NB4 (cell line): Measurements from ENCODE around the gene CRTAC1.

Experiments used
- DNase-seq: peaks from one replicate; pipeline ENCODE4 v3.0.0; 2010; ENCODE audit warnings: low read depth
- H3K4me3 ChIP-seq: one replicate; pipeline ENCODE4 v1.5.1; 2011; ENCODE audit warnings: mild to moderate bottlenecking, low read depth, low read length, moderate library complexity
- MYC ChIP-seq: IDR thresholded peaks from 2 replicates; pipeline ENCODE4 v1.6.1; 2011; ENCODE audit warnings: low read depth, low read length
- POLR2A ChIP-seq: IDR thresholded peaks from 2 replicates; pipeline ENCODE4 v1.6.1; 2011; ENCODE audit warnings: mild to moderate bottlenecking; ENCODE audit not compliant: insufficient read length; ENCODE audit errors: extremely low read depth
- TF ChIP-seq, protein P1 (sequence below): IDR thresholded peaks from one replicate; pipeline ENCODE4 v1.5.1; 2012; ENCODE audit warnings: low read depth, low read length
- TF ChIP-seq, protein P2 (sequence below): IDR thresholded peaks from 2 replicates; pipeline ENCODE4 v1.6.1; 2011; ENCODE audit warnings: low read depth, low read length

CRTAC1 gene

DNA sequence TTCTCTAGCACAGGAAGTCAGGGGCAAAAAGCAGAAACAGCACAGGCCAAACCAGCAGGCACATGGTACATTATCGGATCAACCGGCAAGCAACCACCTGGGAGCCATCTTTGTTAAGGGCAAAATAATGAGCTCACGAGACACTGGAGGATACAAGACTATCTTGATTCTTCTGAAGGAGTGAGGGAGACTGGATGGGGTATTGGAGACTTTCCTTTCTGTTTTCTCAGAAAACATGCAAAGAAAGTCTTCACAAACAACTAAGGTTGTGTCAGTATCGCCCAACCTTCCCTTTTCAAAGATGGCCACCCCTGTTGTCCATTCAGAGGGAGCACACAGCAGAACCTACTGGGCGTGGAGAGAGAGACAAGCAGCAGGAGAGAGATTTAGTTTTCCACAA is 151.2 kb downstream of the CRTAC1 start:
- H3K4me3 ChIP-seq: no peak overlapping the region
- DNase-seq: no peak
- TF ChIP-seq, protein P1, sequence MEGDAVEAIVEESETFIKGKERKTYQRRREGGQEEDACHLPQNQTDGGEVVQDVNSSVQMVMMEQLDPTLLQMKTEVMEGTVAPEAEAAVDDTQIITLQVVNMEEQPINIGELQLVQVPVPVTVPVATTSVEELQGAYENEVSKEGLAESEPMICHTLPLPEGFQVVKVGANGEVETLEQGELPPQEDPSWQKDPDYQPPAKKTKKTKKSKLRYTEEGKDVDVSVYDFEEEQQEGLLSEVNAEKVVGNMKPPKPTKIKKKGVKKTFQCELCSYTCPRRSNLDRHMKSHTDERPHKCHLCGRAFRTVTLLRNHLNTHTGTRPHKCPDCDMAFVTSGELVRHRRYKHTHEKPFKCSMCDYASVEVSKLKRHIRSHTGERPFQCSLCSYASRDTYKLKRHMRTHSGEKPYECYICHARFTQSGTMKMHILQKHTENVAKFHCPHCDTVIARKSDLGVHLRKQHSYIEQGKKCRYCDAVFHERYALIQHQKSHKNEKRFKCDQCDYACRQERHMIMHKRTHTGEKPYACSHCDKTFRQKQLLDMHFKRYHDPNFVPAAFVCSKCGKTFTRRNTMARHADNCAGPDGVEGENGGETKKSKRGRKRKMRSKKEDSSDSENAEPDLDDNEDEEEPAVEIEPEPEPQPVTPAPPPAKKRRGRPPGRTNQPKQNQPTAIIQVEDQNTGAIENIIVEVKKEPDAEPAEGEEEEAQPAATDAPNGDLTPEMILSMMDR: no peak
- TF ChIP-seq POLR2A (no peak), MYC (no peak)
- TF ChIP-seq, protein P2, sequence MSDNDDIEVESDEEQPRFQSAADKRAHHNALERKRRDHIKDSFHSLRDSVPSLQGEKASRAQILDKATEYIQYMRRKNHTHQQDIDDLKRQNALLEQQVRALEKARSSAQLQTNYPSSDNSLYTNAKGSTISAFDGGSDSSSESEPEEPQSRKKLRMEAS: no peak

DNA sequence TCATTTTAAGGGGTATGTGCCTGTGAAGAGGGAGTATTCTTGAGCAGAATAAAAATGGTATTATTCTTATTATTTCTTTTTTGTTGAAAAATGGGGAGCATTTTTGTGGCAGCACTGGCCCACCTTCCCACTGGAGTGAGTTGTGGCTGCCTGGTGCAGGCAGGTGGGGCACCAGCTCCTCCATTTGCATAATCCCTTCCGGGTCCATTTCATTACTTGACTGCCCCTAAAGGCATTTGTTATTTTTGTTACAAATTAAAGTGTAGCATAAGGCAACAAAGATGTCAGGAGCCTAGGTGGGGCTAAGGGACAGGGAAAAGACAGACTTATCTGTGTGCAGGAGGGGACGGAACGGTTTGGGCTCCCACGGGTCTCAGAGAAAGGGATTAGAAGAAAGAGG is 154.0 kb downstream of the CRTAC1 start:
- H3K4me3 ChIP-seq: no peak overlapping the region
- TF ChIP-seq MYC (no peak), POLR2A (no peak)
- TF ChIP-seq, protein P1: no peak
- TF ChIP-seq, protein P2: no peak
- DNase-seq: no peak

DNA sequence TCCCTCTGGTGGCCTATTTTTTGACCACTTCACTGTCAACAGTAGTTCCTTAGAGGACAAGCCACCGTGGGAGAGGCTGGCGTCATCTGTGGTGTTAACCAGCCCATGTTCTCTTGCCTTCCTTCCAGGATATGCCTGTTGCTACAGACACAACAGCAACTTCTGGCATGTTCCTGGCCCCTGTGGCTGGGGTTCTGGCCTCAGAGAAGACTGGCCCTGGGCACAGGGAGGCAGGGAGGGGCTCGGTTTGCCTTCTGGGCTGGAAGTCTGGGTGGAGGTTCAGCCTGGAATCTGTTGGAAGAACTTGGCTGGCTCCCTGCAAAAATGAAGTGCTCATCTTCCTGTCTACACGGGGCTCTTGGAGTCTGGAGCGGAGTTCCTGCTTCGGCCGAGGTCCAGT is 155.0 kb downstream of the CRTAC1 start:
- DNase-seq: no peak
- TF ChIP-seq POLR2A: no peak
- no peak for TF ChIP-seq MYC
- TF ChIP-seq, protein P1: no peak
- TF ChIP-seq, protein P2: no peak
- no peak overlapping the region for H3K4me3 ChIP-seq

DNA sequence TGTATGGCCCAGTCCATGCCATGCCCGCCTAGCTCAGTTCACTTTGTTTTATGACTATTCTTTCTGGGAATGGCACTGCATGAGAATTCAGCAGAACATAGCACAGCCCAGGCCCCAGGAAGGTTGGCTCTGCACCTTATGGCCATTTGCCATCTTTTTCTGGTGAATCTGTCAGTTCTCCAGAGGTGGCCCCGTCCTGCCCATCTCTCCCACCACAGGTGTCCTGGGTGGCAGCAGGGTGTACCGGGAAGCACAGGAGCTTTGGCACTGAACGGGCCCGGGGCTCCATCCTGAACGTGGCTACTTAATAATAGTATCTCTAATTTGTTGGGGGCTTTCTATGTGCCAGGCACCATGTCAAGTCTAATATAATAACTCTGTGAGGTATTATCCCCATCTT is 156.1 kb downstream of the CRTAC1 start:
- no peak for DNase-seq
- no peak for TF ChIP-seq POLR2A
- TF ChIP-seq, protein P2: no peak
- TF ChIP-seq, protein P1: no peak
- TF ChIP-seq MYC: no peak
- no peak overlapping the region for H3K4me3 ChIP-seq

DNA sequence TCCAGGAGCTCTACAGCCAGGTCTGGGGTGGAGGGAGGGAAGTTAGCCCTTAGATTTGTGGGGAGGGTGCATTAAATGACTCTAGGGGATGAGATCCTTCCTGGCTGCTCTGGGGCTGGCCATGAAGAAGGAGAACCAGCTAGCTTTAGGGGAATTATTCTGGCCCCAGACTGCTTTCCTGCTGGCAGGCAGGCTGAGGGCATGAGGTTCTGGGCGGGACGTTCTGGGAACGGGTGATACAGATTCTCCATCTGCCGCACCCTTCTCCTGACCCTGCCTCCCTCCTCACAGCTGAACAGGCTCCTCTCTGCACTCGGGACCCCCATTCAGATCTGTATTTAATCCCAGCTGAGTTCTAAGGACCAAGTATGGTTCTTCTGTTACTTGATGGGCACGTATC is 156.9 kb downstream of the CRTAC1 start:
- DNase-seq: no peak
- H3K4me3 ChIP-seq: no peak overlapping the region
- TF ChIP-seq, protein P2: no peak
- no peak for TF ChIP-seq MYC
- TF ChIP-seq, protein P1: no peak
- no peak for TF ChIP-seq POLR2A

DNA sequence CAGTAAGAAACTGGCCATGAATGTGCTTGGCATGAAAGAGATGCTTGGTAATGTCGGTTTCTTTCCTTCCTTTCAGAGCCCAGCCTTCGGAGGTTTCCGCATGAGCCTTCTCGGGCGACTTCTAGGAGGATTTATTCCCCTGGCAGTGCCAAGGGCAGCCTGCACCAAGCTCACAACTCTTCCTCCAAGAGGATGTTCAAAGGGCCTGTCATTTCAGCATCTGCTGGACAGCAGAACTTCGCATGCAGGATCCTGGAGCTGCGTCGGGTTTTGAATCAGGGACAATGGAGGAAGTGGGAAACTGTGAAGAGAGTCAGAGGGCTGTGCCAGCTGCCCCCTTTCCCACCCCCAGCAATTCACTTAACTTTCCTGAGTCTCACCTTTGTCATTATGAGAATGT is 159.4 kb downstream of the CRTAC1 start:
- no peak for DNase-seq
- H3K4me3 ChIP-seq: no peak overlapping the region
- TF ChIP-seq POLR2A: no peak
- TF ChIP-seq, protein P1: no peak
- TF ChIP-seq, protein P2: no peak
- TF ChIP-seq MYC: no peak
